ENCODE data around the gene PTPRT.

GRCh38 chr20:42975974-42976373, 213.7 kb downstream of the PTPRT start:
- TF ChIP-seq CTCF (IDR thresholded peaks at IDR 0.05) (no peak), POLR2A (IDR thresholded peaks at IDR 0.05) (no peak), POLR2AphosphoS5 (IDR thresholded peaks at IDR 0.05) (no peak)

Data from breast epithelium (tissue), 3 donors.